ENCODE data around the gene CHKA. TPM values are rescaled to one million over a fixed set of nuclear protein-coding genes. Genes with fewer than 3 reads are reported as not detected.
A peak's percentile ranks its signal among the peaks of the same experiment; 100 is the strongest.

CHKA gene
- total RNA-seq, 1 donor from 2014 or later, result 25.4 TPM

DNA sequence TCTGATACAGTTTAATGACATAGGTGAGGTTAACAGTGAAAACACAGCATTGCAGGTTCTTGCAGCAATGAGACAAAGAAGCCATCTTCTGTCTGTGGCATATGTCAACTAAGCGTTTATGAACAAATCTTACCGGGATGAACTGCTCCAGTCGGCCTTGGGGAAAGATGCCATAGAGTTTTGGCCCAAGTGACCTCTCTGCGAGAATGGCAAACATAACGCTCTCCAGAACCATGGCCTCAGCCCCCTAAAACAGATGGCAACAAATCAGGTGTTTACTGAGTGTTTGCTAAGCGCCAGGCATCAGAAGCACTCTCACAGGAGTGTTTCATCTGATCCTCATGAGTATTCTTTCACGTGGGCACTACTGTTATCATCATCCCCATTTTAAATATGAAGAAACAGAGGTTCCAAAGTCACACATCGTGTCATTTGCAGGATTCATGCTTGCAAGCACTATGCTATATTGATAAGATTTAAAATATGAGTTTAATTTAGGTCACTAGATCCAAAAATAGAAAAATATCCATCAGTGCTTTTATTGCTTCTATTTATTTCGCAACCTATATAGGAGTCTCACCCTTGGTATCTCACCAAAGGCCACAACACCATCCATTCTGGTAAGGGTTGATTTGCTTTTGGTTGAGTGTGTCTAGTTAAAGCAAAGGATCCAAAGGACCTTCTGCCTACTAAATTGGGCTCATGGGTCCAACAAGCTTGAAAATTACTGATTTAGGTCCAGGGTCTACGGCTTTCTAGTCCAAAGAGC lies 46.4 kb downstream of the CHKA start:
- no peak for DNase-seq (ENCODE audit: low read depth in 2 of 2)

DNA sequence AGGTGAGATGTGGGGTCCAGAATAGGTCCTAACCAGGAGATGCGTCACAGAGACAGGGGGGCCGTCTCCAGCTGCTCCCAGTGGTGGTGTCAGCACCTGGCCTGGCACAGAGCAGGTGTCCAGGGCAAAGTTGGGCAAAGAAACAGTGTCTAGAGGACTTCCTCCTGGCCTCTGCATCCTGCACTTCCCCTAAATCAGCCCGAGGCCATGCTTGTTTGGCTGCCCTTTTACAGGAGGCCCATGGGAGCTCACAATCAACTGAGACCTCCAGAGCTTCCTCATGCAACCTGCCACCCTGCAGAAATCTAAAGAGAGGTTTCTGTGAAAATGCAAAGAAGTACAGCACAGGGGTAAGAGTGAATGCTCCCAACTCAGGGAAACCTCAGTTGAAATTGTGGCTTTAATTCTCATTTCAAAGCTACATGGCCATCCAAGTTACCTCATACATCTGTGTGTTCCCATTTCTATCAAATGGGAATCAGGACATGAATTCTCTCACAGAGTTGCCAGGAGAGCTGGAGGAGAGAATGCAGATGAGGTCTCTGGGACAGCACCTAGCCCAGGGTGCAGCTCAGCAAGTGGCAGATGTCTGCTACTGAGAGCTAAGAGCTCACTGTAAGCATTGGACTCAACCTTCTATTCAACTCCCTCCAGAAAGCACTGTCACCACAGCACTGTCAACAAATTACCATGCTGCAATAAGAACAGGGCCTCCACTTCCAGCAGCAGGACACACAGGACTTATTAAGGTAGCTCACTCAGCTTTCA lies 49.7 kb downstream of the CHKA start:
- DNase-seq (ENCODE audit: low read depth in 2 of 2), result no peak

DNA sequence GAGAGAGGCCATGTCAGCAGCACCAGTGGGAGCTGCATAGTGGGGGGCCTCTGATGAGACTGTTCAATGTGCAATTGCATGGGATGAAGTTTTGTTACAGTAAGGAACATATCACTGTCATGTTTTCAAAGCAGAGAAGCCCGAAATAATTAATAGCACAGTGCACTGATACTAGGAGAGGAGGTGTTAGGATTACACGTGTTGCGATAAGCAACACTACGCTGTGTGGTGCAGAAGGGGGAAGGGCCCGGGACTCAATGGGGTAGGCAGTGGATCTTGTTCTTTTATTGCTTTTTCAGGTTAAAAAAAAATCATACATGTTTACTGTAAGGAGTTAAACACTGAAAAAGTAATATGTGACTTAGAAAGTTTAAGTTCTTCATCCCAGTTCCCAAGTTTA lies 53.2 kb downstream of the CHKA start:
- DNase-seq (ENCODE audit: low read depth in 2 of 2), result no peak

DNA sequence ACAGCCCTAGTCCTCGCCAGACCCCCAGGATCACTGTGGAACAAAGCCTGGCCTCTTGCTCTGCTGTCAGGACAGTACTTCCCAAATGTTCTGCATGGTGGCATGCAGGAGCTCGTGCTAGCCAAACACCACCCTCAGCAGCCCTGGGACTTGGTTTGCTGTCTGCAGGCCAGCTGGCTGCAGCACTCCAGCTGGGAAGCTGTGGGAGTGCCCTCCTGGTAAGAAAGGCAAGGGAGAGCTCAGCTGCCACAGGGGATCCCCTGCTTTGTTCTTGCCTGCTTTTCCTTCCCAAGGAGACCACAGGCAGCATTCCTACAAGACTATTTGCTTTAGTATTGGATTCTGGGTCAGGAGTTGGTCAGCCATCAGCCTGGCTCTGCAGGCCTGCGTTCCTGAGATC lies 54.4 kb downstream of the CHKA start:
- DNase-seq (ENCODE audit: low read depth in 2 of 2), result no peak

DNA sequence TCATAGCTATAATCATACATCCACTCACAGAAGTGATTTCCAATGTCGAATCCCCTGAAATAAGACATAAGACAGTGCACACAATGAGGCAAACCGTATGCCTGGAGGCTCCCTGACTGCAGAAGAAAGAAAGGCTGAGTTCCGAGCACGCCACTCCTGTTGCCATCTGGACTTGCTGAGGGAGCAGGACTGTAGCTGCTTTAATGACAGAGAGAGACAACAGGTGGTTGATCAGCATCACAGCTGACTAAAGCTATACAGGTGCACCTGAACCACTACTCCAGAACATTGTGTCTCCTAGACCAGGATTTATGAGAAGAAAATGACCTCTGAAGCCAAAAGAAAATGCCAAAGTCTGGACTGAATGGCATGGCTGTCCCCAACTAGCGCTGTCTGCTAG lies 55.3 kb downstream of the CHKA start:
- DNase-seq (ENCODE audit: low read depth in 2 of 2), result no peak

DNA sequence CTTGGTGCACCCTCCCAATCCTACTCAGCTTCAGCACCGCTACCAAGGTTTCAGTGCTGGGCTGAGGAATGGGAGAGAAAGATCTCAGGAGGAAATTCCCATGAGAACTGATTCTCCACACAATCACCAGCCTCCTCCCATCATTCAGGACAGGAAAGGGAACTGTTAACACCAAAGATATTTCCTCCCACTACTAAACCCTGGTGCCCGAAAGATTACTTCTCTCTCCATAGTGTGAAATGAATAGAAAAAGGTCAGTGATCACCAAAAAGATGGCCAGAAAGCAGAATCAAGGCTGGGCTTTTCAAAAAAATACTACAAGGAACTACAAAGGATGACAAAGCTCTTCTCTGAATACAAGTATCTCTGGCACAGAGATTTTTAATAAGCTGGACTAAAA lies 56.3 kb downstream of the CHKA start:
- peak in 1 of 2 donors; percentile 69 for DNase-seq (ENCODE audit: low read depth in 2 of 2)

DNA sequence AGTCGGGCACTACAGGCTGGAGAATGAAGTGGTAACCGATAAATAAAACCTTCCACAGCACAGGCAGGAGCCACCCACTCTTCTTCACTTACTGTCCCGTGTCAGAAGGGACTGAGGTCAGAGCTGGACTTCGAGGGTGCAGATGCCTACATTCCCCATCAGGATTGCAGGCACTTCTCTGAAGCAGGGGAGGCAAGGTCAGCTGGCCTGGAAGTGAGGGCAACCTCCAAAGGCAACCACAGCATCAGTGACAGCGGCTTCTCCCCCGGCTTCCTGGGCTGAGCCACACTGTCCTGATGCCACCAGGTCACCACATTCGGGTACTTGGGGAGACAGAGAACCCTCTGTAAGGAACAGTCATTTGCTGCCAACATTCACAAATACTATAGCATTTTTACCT lies 59.7 kb downstream of the CHKA start:
- DNase-seq (ENCODE audit: low read depth in 2 of 2), result no peak

DNA sequence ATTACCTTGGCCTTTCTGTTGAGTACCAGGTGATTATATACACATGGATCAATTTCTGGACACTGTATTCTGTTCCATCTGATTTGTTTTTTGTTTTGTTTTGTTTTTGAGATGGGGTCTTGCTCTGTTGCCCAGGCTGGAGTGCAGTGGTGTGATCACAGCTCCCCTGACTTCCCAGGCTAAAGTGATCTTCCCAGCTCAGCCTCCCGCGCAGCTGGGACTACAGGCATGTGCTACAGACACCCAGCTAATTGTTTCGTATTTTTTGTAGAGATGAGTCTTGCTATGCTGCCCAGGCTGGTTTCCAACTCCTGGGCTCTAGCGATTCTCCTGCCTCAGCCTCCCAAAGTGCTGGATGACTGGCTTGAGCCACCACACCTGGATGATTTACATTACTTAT lies 63.4 kb downstream of the CHKA start:
- no peak for DNase-seq (ENCODE audit: low read depth in 2 of 2)

DNA sequence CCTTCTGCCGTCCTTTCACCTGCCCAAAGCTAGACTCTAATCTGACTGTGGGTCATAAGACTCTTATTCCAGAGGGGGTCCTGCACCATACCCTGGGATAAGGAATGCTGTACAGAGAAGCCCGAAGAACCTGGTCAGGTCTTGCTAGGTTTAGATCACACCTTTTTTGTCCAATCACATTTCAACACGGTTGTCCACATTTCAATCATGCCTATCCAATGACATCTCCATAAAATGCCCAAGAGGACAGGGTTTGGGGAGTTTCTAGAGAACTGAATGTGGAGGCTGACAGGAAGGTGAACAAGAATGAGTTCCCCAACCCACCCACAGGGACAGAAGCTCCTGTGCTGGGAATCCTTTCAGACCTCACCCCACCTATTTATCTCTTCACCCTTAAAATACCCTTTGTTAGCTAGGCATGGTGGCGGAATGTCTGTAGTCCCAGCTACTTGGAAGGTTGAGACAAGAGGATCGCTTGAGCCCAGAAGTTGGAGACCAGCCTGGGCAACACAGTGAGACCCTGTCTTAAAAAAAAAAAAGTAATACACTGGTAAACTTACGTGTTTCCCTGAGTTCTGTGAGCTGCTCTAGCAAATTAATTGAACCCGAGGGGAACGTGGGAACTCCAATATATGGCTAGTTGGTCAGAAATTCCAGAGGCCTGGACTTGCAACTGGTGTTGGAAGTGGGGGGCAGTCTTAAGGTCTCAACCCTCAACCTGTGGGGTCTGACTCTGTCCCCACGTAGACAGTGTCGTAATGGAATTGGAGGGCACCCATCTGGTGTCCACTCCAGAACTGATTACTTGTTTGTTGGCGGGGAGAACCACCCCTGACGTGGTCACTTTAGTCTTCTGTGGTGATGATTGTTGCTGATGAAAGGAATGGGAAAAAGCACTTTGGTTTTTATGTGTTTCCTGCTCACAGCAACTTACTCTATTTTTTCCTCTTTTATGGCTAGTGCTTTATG lies 64.6 kb downstream of the CHKA start:
- no peak for DNase-seq (ENCODE audit: low read depth in 2 of 2)

DNA sequence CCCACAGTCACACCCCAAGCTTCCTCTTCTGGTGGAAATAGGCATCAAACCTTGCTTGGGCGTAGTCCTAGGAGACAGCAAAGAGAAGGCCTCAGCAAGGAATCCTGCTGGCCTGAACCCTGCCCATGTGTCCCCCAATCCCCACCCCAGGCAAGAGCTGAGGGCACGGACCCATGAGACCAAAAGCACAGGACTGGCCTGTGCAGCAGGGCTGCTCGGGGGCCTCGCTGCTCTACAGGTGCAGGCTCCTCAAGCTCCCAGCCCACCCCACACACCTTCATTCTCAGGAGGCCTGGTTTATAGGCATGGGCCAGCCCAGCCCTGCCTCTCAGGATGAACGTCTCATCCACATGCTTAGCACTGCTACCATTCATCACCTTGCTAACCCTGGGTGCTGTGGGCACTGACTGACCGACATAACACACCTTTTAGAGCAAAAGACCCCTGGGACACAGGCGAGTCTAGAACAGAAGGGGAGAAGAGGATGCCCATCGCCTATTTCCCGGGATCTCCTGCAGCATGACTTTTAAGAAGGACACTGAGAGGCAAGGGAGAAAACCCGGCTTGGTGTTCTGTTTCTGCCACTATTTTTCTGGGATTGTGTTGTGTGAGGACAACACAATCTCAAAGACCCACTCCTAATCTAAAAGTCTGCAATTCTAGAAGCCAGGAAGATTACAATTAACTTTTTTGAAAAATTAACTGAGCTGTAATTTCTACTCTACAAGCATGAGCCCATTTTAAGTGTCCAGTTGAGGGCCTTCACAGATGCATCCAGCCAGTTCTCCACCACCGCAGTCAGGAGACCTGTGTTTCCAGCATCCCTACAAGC lies 67.0 kb downstream of the CHKA start:
- no peak for DNase-seq (ENCODE audit: low read depth in 2 of 2)

DNA sequence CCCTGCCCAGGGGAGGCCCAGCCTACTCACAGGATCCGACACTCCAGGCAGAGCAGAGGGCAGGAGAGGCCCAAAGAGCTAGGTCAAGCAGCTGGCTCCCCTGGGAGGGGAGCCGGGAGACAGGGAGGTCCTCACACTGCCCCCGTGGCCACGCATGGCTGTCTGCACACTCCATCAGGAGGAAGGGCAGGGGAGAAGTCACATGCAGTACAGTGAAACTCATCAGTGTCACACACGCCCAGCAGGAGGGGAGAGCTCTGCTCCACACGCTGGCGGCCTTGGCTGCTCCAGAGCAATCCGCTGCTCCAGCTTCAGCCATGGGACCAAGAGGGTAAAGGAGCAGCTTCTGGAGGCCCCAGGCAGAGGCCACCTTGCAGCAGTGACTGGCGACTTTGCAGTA lies 68.1 kb downstream of the CHKA start:
- no peak for DNase-seq (ENCODE audit: low read depth in 2 of 2)

DNA sequence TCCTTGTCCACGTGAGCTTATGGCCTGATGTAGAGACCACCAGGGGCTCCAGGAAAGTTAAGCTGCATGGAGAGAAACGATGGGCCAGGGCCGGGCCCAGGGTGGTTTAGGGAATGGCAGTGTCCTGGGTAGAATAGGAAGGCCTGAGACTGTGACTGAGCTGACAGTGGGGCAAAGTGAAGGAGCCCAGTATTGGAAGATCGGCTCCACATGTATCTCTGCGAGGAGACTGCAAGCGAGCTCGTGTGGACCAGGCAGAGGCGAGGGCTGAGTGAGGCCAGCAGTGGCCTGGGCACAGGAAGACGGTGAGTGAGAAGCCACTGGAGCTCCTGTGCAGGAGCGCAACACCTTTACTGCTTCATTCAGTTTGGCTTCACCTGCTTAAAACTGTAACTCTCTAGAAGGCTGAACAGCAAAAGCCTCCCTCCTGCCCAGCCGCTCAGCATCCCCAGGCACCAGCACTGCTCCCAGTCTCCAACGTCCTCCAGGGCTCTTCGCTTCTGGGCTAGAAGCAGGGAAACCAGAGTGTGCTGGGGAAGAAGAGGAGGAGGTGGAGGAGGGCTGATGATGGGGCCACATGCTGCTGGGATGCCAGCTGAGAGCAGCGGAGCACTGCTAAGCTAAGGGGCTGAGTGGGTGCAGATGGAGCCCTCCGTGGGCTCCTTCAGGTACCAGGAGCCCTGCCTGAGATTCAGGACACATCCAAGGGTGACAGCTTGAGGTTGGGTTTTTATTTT lies 68.9 kb downstream of the CHKA start:
- no peak for DNase-seq (ENCODE audit: low read depth in 2 of 2)

DNA sequence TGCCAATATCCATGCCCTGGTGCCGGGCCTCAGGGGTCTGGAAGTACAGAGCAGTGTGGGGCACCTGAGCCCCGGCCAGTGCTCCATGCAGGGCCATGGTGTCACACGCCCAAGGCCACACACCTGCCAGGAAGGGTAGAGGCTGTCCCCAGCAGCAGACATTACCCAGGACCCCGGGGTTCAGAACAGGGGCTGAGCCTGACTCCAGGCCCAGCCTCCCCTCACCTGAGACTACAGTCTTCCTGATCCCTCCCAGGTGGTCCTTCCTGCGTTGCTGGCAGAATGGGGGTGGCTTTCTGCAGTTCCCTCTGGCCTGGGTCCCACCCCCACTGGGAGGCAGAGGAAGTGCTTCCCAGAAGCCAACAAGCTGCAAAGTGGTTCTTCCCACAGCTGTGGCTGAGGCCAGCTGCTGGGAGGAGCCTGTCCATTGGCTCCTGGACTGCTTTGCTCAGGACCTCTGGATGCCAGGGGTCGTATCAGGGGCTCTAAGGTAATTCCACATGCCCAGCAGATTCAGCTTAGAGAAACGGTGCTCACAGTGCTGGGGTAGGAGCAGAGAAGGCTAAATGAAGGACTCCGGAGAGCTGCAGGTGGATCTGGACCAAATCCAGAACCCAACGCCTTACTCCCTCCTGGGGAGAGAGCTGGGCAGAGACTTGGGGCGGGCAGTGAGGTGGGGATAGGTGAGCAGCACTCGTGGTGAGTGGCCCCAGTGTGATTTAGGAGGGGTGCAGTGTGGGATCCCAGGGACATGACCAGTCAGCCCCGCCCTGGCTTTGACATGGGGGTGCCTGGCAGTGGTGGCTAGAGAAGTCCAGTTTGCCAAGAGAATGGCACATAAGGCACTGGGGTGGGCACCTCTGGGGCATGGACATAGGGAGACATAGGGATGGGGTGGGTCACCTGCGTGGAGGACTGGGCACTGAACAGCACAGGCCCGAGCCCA lies 69.7 kb downstream of the CHKA start:
- DNase-seq (ENCODE audit: low read depth in 2 of 2), result no peak

DNA sequence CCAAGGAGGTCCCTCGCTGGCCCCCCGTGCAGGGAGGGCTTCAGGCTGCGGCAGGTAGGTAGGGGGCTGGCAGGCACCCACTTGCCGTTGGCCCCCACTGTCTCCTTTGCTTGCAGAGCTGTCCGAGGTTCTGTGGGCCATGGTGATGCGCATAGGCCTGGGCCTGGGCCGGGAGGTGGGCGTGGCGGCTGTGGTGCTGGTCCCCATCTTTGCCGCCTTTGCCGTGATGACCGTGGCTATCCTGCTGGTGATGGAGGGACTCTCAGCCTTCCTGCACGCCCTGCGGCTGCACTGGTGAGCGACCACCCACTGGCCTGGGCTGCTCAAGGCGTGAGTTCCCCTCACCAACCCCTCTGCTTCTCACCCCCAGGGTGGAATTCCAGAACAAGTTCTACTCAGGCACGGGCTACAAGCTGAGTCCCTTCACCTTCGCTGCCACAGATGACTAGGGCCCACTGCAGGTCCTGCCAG lies 70.8 kb downstream of the CHKA start:
- DNase-seq (ENCODE audit: low read depth in 2 of 2), result no peak

DNA sequence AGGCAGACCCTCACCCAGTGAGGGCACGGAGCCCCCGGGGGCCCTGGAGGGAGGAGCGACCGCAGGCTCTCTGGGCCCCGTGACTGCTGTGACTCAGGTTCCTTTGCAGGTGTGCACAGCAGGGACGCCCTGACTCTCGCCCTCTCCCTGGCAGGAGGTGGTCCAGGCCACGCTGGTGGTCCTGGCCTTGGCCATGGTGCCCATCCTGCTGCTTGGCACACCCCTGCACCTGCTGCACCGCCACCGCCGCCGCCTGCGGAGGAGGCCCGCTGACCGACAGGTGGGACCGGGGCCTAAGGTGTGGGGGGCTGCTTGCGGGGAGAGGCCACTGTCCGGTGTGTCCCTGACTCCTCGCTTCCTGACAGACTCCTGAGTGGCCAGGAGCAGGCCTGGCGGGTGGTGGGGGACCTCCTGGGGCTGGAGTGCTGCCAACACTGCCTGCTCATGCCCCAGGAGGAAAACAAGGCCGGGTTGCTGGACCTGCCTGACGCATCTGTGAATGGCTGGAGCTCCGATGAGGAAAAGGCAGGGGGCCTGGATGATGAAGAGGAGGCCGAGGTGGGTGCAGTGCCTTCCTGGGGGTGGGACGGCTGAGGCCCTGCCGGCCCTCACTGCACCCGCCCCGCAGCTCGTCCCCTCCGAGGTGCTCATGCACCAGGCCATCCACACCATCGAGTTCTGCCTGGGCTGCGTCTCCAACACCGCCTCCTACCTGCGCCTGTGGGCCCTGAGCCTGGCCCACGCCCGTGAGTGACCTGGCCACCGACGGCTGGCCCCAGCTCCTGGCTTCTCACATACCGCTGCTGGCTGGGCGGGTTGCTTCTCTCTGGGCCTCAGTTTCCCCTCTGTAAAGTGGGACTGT lies 71.4 kb downstream of the CHKA start:
- DNase-seq (ENCODE audit: low read depth in 2 of 2), result peak in 1 of 2 donors; percentile 28

DNA sequence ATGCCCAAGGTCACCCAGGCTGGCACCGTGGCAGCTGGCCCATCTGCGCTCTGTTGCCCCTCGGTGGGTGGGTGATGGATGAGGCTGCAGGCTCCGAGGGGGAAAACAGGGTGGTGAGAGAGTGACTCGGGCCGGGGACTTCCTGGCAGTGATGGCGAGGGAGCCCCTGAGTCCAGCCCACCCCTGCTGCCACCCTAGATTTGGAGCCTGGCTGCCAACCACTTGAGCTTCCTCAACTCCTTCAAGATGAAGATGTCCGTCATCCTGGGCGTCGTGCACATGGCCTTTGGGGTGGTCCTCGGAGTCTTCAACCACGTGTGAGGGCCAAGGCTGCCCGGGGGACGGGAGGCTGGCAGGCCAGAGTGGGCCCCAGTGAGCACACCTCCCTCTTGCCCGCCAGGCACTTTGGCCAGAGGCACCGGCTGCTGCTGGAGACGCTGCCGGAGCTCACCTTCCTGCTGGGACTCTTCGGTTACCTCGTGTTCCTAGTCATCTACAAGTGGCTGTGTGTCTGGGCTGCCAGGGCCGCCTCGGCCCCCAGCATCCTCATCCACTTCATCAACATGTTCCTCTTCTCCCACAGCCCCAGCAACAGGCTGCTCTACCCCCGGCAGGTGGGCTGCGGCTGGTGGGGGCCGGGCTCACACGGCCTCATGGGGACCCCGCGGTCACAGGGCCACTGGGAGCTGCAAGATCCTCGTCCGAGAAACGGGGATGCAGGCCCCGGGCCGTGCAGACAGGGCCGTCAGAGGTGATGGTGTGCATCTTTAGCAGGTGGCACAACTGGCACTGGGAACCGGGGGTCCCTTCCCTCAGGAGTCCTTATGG lies 72.3 kb downstream of the CHKA start:
- no peak for DNase-seq (ENCODE audit: low read depth in 2 of 2)
